ENCODE data around the gene FOXN3.

DNA sequence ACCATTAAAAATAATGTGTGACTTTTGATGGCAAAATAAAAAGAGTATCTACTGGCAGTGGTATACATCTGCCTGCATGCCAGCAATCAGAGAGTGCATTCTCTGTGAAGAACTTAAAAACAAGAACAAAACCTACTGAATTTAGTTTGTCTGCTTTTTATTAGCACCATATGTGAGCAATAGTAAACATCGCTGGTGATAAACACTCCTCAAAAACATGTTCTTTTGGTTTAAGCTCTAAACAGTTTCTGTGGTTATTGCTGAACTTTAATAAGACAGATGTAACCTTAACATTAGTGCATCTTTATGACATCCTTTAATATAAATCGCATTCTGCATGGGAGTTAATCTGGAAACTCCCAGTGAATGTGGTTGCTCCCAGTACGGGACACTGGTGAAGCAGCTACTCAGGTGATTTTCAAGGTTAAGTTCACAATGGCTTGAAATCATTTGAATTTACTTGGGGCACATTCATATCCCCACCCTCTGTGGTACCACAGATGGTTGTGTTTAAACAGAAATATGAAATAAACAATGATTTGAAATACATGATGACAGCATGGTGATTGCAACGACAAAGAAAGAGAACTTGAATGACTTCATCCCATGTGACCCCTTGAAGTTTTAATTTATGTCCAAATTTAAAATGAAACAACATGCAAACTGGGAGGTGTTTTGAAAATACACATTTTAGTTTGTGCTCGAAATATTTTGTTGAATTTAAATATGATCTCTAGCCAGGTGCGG lies 285.9 kb downstream of the FOXN3 start:
- TF ChIP-seq, protein P1, sequence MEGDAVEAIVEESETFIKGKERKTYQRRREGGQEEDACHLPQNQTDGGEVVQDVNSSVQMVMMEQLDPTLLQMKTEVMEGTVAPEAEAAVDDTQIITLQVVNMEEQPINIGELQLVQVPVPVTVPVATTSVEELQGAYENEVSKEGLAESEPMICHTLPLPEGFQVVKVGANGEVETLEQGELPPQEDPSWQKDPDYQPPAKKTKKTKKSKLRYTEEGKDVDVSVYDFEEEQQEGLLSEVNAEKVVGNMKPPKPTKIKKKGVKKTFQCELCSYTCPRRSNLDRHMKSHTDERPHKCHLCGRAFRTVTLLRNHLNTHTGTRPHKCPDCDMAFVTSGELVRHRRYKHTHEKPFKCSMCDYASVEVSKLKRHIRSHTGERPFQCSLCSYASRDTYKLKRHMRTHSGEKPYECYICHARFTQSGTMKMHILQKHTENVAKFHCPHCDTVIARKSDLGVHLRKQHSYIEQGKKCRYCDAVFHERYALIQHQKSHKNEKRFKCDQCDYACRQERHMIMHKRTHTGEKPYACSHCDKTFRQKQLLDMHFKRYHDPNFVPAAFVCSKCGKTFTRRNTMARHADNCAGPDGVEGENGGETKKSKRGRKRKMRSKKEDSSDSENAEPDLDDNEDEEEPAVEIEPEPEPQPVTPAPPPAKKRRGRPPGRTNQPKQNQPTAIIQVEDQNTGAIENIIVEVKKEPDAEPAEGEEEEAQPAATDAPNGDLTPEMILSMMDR (IDR thresholded peaks at IDR 0.05; ENCODE audit: low read depth, low read length), result no peak
- no peak for TF ChIP-seq EZH2phosphoT487 (IDR thresholded peaks at IDR 0.05; ENCODE audit: low read depth)

All from OCI-LY3 (cell line).